Measurements from ENCODE around the gene GPR31. TPM values are rescaled to one million over a fixed set of nuclear protein-coding genes. Genes with fewer than 3 reads are reported as not detected.

GPR31 gene
- total and polyA plus RNA-seq, 9 of the 15 experiments (the other 6 are each of a cell fraction or from before 2014, with no cell fraction given) = not detected

DNA sequence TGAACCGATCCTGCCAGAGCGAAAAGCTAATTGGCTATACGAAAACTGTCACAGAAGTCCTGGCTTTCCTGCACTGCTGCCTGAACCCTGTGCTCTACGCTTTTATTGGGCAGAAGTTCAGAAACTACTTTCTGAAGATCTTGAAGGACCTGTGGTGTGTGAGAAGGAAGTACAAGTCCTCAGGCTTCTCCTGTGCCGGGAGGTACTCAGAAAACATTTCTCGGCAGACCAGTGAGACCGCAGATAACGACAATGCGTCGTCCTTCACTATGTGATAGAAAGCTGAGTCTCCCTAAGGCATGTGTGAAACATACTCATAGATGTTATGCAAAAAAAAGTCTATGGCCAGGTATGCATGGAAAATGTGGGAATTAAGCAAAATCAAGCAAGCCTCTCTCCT lies 20.7 kb downstream of the GPR31 start:
- intact Hi-C loops (cut with micrococcal nuclease) = no loop called here
- ChIA-PET POLR2A (no interaction called here), CTCF (ENCODE audit: low intra/inter-chr PET ratio) (no interaction called here)
- TF ChIP-seq NONO (IDR thresholded peaks at IDR 0.05; ENCODE audit: low read depth in 2 of 2, low read length in 1 of 2) = no peak
- TF ChIP-seq KAT2B (IDR thresholded peaks at IDR 0.05; ENCODE audit: low read depth, low read length) = no peak
- no peak for TF ChIP-seq JUN (IDR thresholded peaks at IDR 0.05; ENCODE audit: borderline replicate concordance, low read depth, low read length)
- TF ChIP-seq JUN (CRISPR knock-in tag; IDR thresholded peaks at IDR 0.05; ENCODE audit: borderline replicate concordance) = no peak
- no peak for TF ChIP-seq ARID1B (IDR thresholded peaks at IDR 0.05)
- no peak for TF ChIP-seq CBX5 (IDR thresholded peaks at IDR 0.05; ENCODE audit: borderline replicate concordance, low read depth)
- TF ChIP-seq RHOXF2B (CRISPR knock-in tag; conservative IDR thresholded peaks at IDR 0.05) = no peak
- TF ChIP-seq POLR2B (IDR thresholded peaks at IDR 0.05; ENCODE audit: low read depth, partially characterized antibody) = no peak
- H3K4me1 ChIP-seq (replicated peaks in 1 of 2; ENCODE audit: control insufficient read depth in 2 of 2, insufficient read depth in 2 of 2, low read length in 2 of 2) = no peaks in the 10 kb centered on the region
- no peaks in the 10 kb centered on the region for H3K9me3 ChIP-seq (replicated peaks; ENCODE audit: control insufficient read depth, insufficient read depth, low read depth, low read length)
- no peak for FAIRE-seq
- peaks cover 41 to 60% of the 10 kb centered on the region in 2 experiments for H3K27me3 ChIP-seq (ENCODE audit: control insufficient read depth in 2 of 2, insufficient read depth in 2 of 2, low read length in 2 of 2)
- 0 out of 2 replicates have a peak, but pooled peaks cover 7% of the 10 kb centered on the region for H4K20me1 ChIP-seq (replicated peaks; ENCODE audit: control insufficient read depth, insufficient read depth, low read length)
- H2AFZ ChIP-seq (ENCODE audit: low read depth, low read length) = no peak overlapping the region
- no peak overlapping the region for H3K27ac ChIP-seq (ENCODE audit: extremely low read depth, low read depth, low read length)
- in situ Hi-C loops (cut with MboI) = loop anchor here (5.0 kb wide), 1 partner anchor 360 kb away; no protein-coding TSS in a partner anchor
- no peak overlapping the region for H3K9ac ChIP-seq (ENCODE audit: insufficient read depth in 1 of 2, low read depth in 2 of 2, low read length in 2 of 2)
- H3K4me2 ChIP-seq (ENCODE audit: insufficient read depth, low read length) = no peak overlapping the region
- H3K36me3 ChIP-seq (ENCODE audit: control insufficient read depth, insufficient read depth, low read length) = no peaks in the 10 kb centered on the region
- DNase-seq (ENCODE audit: extremely low read depth in 1 of 4, low spot score in 3 of 4) = no peak
- no peak overlapping the region for H3K4me3 ChIP-seq
- no TSS peak for BruUV-seq (replicated peaks)
- no peaks in the 10 kb centered on the region for H3K9me1 ChIP-seq (ENCODE audit: control insufficient read depth, insufficient read depth, low read length)
- no peaks in the 10 kb centered on the region for H3K79me2 ChIP-seq (ENCODE audit: control insufficient read depth, insufficient read depth, low read length)
- under 1% methylated on average over 10 of the region's 10 CpGs for WGBS (ENCODE audit: insufficient coverage, low coverage, missing lambda C conversion rate)
- no peak for ATAC-seq

Measured in K562 (cell line).